Esophagus squamous epithelium (tissue), 4 donors: ENCODE results near the gene C11orf58.

Experiments
- CTCF ChIP-seq, 6 experiments: fragments of 450-650 bp in 4 of 6; fragments of 200-600 bp in 2 of 6; sonication (generic) in 2 of 6; IDR thresholded peaks; one replicate each; pipeline ENCODE4 v1.5.1; 2016 to 2019; ENCODE audit warnings: antibody characterized with exemption in 6 of 6, mild to moderate bottlenecking in 4 of 6, moderate library complexity in 4 of 6
- POLR2A ChIP-seq, 4 donors: fragments of 450-650 bp; IDR thresholded peaks; one replicate each; pipeline ENCODE4 v1.6.1; 2017; ENCODE audit warnings: antibody characterized with exemption in 4 of 4, mild to moderate bottlenecking in 4 of 4, moderate library complexity in 3 of 4

- TF ChIP-seq CTCF (IDR thresholded peaks at IDR 0.05) (no peak), POLR2A (IDR thresholded peaks at IDR 0.05) (no peak)
Observed at GRCh38 chr11:16789560-16790485, 51.4 kb downstream of the C11orf58 start.
